HEK293 (cell line): Measurements from ENCODE around the gene MBOAT2.

Experiments used
- CTCF ChIA-PET: fragments of 350-600 bp; formaldehyde crosslinking; extraction: SDS; loops from one replicate; lab custom pipeline; 2021; ENCODE audit warnings: antibody characterized with exemption; lab: Yijun Ruan, JAX
- POLR2A ChIA-PET: fragments of 300-600 bp; formaldehyde crosslinking; extraction: SDS; loops from one replicate; lab custom pipeline; 2020; ENCODE audit warnings: antibody characterized with exemption, inconsistent platforms; lab: Yijun Ruan, JAX
- H3K27ac ChIP-seq: fragments of 200-500 bp; sonication (Bioruptor generic); 2 replicates; pipeline ENCODE4 v1.5.1; 2014; ENCODE audit warnings: low read depth, low read length, control low read depth, inconsistent platforms; ENCODE audit errors: extremely low read depth
- H3K36me3 ChIP-seq, 2 experiments: fragments of 200-500 bp in 1 of 2; sonication (Bioruptor generic) in 1 of 2; 1 replicate in 1 of 2; 2 replicates in 1 of 2; pipeline ENCODE4 v1.5.1; 2014 to 2017; ENCODE audit warnings: inconsistent platforms in 2 of 2, low read length in 2 of 2; ENCODE audit not compliant: control insufficient read depth in 2 of 2, insufficient read depth in 1 of 2
- H3K4me1 ChIP-seq: fragments of 200-500 bp; sonication (Bioruptor generic); 2 replicates; pipeline ENCODE4 v1.5.1; 2014; ENCODE audit warnings: mild to moderate bottlenecking, low read length, inconsistent platforms; ENCODE audit not compliant: control insufficient read depth, insufficient read depth
- H3K4me3 ChIP-seq: 2 replicates; pipeline ENCODE4 v1.5.1; 2011; ENCODE audit warnings: low read depth, mild to moderate bottlenecking, control low read depth, low read length, moderate library complexity
- H3K9me3 ChIP-seq: fragments of 200-500 bp; sonication (Bioruptor generic); 2 replicates; pipeline ENCODE4 v1.5.1; 2014; ENCODE audit warnings: low read depth, low read length, inconsistent platforms; ENCODE audit not compliant: control insufficient read depth, insufficient read depth
- EGR2 ChIP-seq: fragments of 450-650 bp; formaldehyde crosslinking; IDR thresholded peaks from 2 replicates; pipeline ENCODE4 v1.5.1; 2016; ENCODE audit warnings: low read depth, missing biosample characterization, missing genetic modification characterization
- FEZF1 ChIP-seq: fragments of 450-650 bp; formaldehyde crosslinking; IDR thresholded peaks from 2 replicates; pipeline ENCODE4 v1.5.1; 2016; ENCODE audit warnings: missing biosample characterization, missing genetic modification characterization
- IKZF3 ChIP-seq: fragments of 450-650 bp; IDR thresholded peaks from 2 replicates; pipeline ENCODE4 v1.5.0; 2018; ENCODE audit warnings: missing biosample characterization, mild to moderate bottlenecking, missing genetic modification characterization, moderate library complexity
- RBAK ChIP-seq: fragments of 450-650 bp; formaldehyde crosslinking; IDR thresholded peaks from 2 replicates; pipeline ENCODE4 v1.5.1; 2016; ENCODE audit warnings: missing biosample characterization, missing genetic modification characterization
- SP3 ChIP-seq: fragments of 450-650 bp; formaldehyde crosslinking; IDR thresholded peaks from 2 replicates; pipeline ENCODE4 v1.5.1; 2016; ENCODE audit warnings: missing biosample characterization, missing genetic modification characterization
- TCF7L2 ChIP-seq: IDR thresholded peaks from 2 replicates; pipeline ENCODE4 v1.6.1; 2011; ENCODE audit warnings: low read depth, mild to moderate bottlenecking, inconsistent platforms, low read length, moderate library complexity, borderline replicate concordance
- ZNF138 ChIP-seq: fragments of 450-650 bp; formaldehyde crosslinking; IDR thresholded peaks from 2 replicates; pipeline ENCODE4 v1.5.1; 2016; ENCODE audit warnings: missing biosample characterization, missing genetic modification characterization, borderline replicate concordance
- ZNF2 ChIP-seq: fragments of 450-650 bp; formaldehyde crosslinking; IDR thresholded peaks from 2 replicates; pipeline ENCODE4 v1.5.1; 2016; ENCODE audit warnings: missing biosample characterization, missing genetic modification characterization
- ZNF211 ChIP-seq: fragments of 450-650 bp; formaldehyde crosslinking; IDR thresholded peaks from 2 replicates; pipeline ENCODE4 v1.5.1; 2016; ENCODE audit warnings: low read depth, missing biosample characterization, missing genetic modification characterization
- ZNF23 ChIP-seq: fragments of 450-650 bp; formaldehyde crosslinking; IDR thresholded peaks from 2 replicates; pipeline ENCODE4 v1.5.1; 2016; ENCODE audit warnings: missing biosample characterization, missing genetic modification characterization, borderline replicate concordance
- ZNF335 ChIP-seq: fragments of 450-650 bp; formaldehyde crosslinking; conservative IDR thresholded peaks from 2 replicates; pipeline ENCODE4 v1.5.1; 2016; ENCODE audit warnings: missing biosample characterization, missing genetic modification characterization
- ZNF398 ChIP-seq: fragments of 450-650 bp; formaldehyde crosslinking; IDR thresholded peaks from 2 replicates; pipeline ENCODE4 v1.5.1; 2017; ENCODE audit warnings: missing biosample characterization, missing genetic modification characterization
- ZNF501 ChIP-seq: fragments of 450-650 bp; formaldehyde crosslinking; IDR thresholded peaks from 2 replicates; pipeline ENCODE4 v1.5.1; 2016; ENCODE audit warnings: missing biosample characterization, missing genetic modification characterization
- ZNF510 ChIP-seq: fragments of 450-650 bp; formaldehyde crosslinking; IDR thresholded peaks from 2 replicates; pipeline ENCODE4 v1.5.1; 2018; ENCODE audit warnings: mild to moderate bottlenecking, missing genetic modification characterization, missing biosample characterization; ENCODE audit not compliant: insufficient replicate concordance
- ZNF521 ChIP-seq: fragments of 450-650 bp; formaldehyde crosslinking; IDR thresholded peaks from 2 replicates; pipeline ENCODE4 v1.5.1; 2017; ENCODE audit warnings: missing biosample characterization, mild to moderate bottlenecking, missing genetic modification characterization
- ZNF530 ChIP-seq: fragments of 450-650 bp; formaldehyde crosslinking; IDR thresholded peaks from 2 replicates; pipeline ENCODE4 v1.5.1; 2016; ENCODE audit warnings: low read depth, missing biosample characterization, missing genetic modification characterization
- ZNF544 ChIP-seq: fragments of 450-650 bp; formaldehyde crosslinking; IDR thresholded peaks from 2 replicates; pipeline ENCODE4 v1.5.0; 2017; ENCODE audit warnings: missing biosample characterization, missing genetic modification characterization
- ZNF548 ChIP-seq: fragments of 450-650 bp; formaldehyde crosslinking; IDR thresholded peaks from 2 replicates; pipeline ENCODE4 v1.5.1; 2016; ENCODE audit warnings: missing biosample characterization, missing genetic modification characterization
- ZNF549 ChIP-seq: fragments of 450-650 bp; IDR thresholded peaks from 2 replicates; pipeline ENCODE4 v1.5.1; 2018; ENCODE audit warnings: missing biosample characterization, missing genetic modification characterization, mild to moderate bottlenecking, inconsistent platforms, moderate library complexity
- ZNF585B ChIP-seq: fragments of 450-650 bp; formaldehyde crosslinking; IDR thresholded peaks from 2 replicates; pipeline ENCODE4 v1.5.1; 2016; ENCODE audit warnings: missing biosample characterization, missing genetic modification characterization
- ZNF626 ChIP-seq: fragments of 450-650 bp; sonication (Bioruptor Pico); formaldehyde crosslinking; IDR thresholded peaks from 2 replicates; pipeline ENCODE4 v1.5.1; 2018; ENCODE audit warnings: missing biosample characterization, missing genetic modification characterization, inconsistent platforms
- ZNF660 ChIP-seq: fragments of 450-650 bp; IDR thresholded peaks from 2 replicates; pipeline ENCODE4 v1.5.1; 2018; ENCODE audit warnings: missing biosample characterization, mild to moderate bottlenecking, missing genetic modification characterization
- ZNF664 ChIP-seq: fragments of 450-650 bp; formaldehyde crosslinking; IDR thresholded peaks from 2 replicates; pipeline ENCODE4 v1.5.1; 2016; ENCODE audit warnings: missing biosample characterization, missing genetic modification characterization
- ZNF777 ChIP-seq: fragments of 450-650 bp; formaldehyde crosslinking; IDR thresholded peaks from 2 replicates; pipeline ENCODE4 v1.5.1; 2017; ENCODE audit warnings: missing biosample characterization, missing genetic modification characterization, borderline replicate concordance
- ZSCAN23 ChIP-seq: fragments of 450-650 bp; formaldehyde crosslinking; IDR thresholded peaks from 2 replicates; pipeline ENCODE4 v1.5.1; 2016; ENCODE audit warnings: missing biosample characterization, missing genetic modification characterization
- ZSCAN5A ChIP-seq: fragments of 450-650 bp; formaldehyde crosslinking; IDR thresholded peaks from 2 replicates; pipeline ENCODE4 v1.5.1; 2016; ENCODE audit warnings: missing biosample characterization, missing genetic modification characterization

MBOAT2 gene

GRCh38 chr2:8965216-8965969 lies 38.1 kb downstream of the MBOAT2 start (continued):
- no peak for TF ChIP-seq ZNF2 (tag by site-specific recombination)
- no peak for TF ChIP-seq RBAK (tag by site-specific recombination)
- TF ChIP-seq ZNF398 (tag by site-specific recombination): no peak
- TF ChIP-seq ZNF626 (tag by site-specific recombination): no peak
- no peak for TF ChIP-seq ZNF521 (tag by site-specific recombination)
- no peak for TF ChIP-seq ZNF501 (tag by site-specific recombination)
- TF ChIP-seq TCF7L2: no peak

- TF ChIP-seq ZNF23 (tag by site-specific recombination): no peak
- no peak for TF ChIP-seq ZSCAN23 (tag by site-specific recombination)
- TF ChIP-seq ZNF510 (tag by site-specific recombination): no peak
- no peak for TF ChIP-seq ZNF777 (tag by site-specific recombination)
- no peak for TF ChIP-seq ZNF549 (tag by site-specific recombination)
- TF ChIP-seq IKZF3 (tag by site-specific recombination): no peak
- no peak for TF ChIP-seq FEZF1
- TF ChIP-seq ZNF664 (tag by site-specific recombination): no peak
- TF ChIP-seq ZNF530 (tag by site-specific recombination): no peak
- TF ChIP-seq ZNF138: no peak
- TF ChIP-seq ZNF660 (tag by site-specific recombination): no peak
- TF ChIP-seq, all 188 proteins: peak for 0
- ChIA-PET CTCF (interaction anchor here (0.6 kb wide), 1 partner anchor 71 kb away, joined by 3 read pairs; no protein-coding TSS in a partner anchor), POLR2A (no interaction called here)
- Histone ChIP-seq H3K4me1 (no peaks in the 10 kb centered on the region), H3K36me3 (no peaks in the 10 kb centered on the region), H3K9me3 (no peaks in the 10 kb centered on the region), H3K4me3 (no peak overlapping the region), H3K27ac (no peak overlapping the region)
Measured at GRCh38 chr2:8962890-8963289, 40.6 kb downstream of the MBOAT2 start.

GRCh38 chr2:8957628-8958027 lies 45.9 kb downstream of the MBOAT2 start:
- Histone ChIP-seq H3K4me1 (no peaks in the 10 kb centered on the region), H3K4me3 (no peak overlapping the region), H3K36me3 (peaks cover 0 to 13% of the 10 kb centered on the region in 2 experiments; a peak in 1 of 3 replicates), H3K9me3 (no peaks in the 10 kb centered on the region), H3K27ac (no peak overlapping the region)
- TF ChIP-seq SP3 (tag by site-specific recombination): no peak
- TF ChIP-seq ZNF585B (tag by site-specific recombination): no peak
- TF ChIP-seq ZNF548 (tag by site-specific recombination): no peak
- no peak for TF ChIP-seq ZNF335 (tag by site-specific recombination)
- TF ChIP-seq ZNF211 (tag by site-specific recombination): no peak
- no peak for TF ChIP-seq ZSCAN5A (tag by site-specific recombination)
- no peak for TF ChIP-seq ZNF544
- no peak for TF ChIP-seq EGR2 (tag by site-specific recombination)
- TF ChIP-seq ZNF777 (tag by site-specific recombination): no peak
- POLR2A ChIA-PET: no interaction called here
- CTCF ChIA-PET: no interaction called here
